Central memory CD4-positive, alpha-beta T cell (primary cell): ENCODE data around the gene ANTXR2.

Source experiments
- DNase-seq: peaks from one replicate; pipeline ENCODE4 v3.0.0; 2022

ANTXR2 gene

GRCh38 chr4:79854856-79855502 is 218.1 kb downstream of the ANTXR2 start:
- DNase-seq = no peak

DNA sequence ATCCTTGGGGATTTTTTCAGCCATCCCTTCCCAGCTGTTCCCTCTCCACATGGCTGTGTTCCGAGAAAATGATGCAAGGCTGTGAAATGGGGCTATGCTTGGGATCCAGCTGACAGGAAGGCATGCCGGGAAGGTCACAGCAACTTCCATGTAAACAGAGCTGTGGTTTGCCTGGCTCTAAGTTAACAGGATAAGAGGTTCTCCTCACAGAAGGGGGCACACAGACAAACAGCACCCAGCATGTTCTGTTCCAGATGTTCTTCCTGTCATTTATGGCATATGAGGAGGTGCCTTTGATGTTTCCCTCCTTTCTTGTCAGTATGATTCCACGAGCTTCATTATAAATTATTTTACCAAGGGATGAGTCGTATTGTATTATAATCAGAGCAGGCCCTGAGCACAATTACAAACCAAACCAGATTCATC is 220.7 kb downstream of the ANTXR2 start:
- DNase-seq = no peak

DNA sequence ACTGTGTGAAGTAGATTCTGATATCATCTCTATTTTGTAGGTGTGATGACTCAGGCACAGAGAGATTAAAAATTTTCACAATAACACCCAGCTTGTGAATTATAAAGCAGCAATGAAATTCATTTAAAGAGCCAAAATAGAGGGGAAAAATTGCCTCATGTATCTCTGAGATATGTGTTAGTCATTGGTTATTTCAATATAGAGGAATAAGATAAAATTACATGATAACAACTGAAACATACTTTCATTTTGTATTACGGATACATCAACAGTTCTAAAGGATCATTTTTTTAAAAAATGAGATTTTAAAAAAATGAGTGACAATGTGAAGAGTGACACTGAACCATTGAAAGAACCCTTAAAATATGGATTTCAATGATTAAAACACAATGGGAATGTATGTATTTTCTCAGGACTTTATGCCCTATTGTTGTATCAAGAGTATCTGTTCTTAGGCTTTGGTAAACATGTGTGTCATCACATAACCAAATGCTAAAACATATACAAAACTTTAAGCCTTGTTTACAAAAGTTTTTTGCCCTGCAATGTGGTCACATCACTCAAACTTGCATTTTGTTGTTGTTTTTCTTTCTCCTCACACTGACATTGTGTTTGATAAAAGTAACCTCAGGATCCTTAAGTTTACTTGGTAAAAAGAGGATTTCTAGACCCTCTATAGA is 221.3 kb downstream of the ANTXR2 start:
- DNase-seq = no peak
